GM21619 (cell line): ENCODE measurements around the gene ROR1.

Experiments used
- ATAC-seq: cut with Tn5 transposase; IDR thresholded peaks from one replicate; pipeline ENCODE4 v1.9.1; 2021; ENCODE audit not compliant: unreplicated experiment

ROR1 gene

DNA sequence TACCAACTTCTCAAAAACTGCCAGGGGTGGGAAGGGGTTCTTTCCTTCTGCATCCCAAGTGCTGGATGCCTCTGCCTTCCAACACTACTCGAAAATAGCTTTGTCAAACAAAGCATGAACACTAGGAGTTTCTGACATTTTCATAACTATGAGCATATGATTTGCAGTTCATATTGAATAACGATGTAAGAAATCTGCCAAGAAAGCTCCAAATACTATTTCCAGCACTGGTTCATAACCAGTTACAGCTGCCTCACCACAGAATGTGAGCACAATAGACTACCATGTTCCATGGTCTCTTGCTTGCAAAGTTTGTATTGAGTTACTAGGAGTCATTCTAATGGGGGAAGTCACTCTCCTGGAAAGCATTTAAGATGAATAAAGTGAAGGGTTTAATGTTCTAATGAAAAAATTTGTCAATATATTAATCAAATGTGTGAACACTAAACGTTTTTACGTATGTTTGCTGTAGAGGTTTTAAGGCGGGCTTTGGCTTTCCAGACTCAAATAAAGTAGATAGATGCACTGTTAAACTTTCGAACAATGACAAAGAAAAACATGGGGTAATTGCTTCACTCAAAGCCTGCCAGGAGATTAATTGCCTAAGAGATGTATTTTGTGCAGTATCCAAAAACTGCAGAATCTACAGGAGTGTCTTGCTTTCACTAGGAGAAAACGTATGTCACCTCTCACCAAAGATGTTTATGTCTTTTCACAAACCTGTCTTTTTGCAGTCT is 351.1 kb downstream of the ROR1 start:
- ATAC-seq = no peak

DNA sequence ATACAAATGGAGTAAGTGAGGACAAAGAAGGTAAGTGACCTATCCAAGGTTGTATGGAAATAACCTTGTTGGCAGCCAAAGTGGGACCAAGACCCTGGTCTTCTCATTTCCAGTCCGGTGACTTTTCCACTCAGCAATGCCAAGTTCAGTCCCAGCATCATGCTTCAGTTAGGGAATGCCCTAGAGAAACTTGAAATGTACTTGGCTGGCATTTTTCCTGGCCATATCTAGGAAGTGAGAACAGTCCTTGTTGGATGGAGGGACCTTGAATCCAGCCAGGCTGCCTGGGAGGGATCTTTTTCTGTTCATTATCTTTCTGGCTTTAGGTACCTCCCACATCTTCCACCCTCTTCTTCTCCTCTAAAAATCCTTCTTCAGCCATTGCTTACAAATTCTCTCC is 352.8 kb downstream of the ROR1 start:
- no peak for ATAC-seq

DNA sequence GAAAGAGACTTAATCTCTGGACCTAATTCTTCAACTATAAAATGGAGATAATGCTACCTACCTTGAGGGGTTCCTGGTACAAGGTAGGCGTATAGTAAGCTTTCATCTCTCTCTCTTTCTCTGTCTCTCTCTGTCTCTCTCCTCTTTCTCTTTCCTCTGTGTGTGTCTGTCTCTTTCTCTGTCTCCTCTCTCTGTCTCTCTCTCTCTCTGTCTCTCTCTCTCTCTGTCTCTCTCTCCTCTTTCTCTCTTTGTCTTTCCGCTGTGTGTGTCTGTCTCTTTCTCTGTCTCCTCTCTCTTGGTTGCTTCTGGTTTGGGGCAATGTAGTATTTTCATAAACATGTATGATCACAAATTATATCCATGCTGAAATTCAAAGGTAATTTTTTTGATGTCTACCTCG is 353.5 kb downstream of the ROR1 start:
- no peak for ATAC-seq

DNA sequence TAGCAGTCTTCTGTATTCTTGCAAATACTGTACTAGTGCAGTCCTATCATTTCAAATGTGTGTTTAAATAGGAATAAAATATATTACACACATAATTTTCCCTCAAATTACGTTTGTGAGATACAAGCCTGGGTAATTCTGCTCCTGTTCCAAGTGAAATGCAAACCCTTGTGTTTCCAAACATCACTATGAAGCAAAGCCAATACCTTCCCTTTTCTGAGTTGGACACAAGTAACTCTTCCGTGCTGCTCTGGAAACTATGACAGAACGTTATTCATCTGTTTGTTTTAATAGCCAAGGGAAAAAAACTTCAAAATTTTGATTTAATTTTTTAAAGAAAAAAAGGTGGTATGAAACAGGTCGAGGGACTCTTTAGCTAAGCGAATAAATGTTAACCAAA is 355.9 kb downstream of the ROR1 start:
- no peak for ATAC-seq

DNA sequence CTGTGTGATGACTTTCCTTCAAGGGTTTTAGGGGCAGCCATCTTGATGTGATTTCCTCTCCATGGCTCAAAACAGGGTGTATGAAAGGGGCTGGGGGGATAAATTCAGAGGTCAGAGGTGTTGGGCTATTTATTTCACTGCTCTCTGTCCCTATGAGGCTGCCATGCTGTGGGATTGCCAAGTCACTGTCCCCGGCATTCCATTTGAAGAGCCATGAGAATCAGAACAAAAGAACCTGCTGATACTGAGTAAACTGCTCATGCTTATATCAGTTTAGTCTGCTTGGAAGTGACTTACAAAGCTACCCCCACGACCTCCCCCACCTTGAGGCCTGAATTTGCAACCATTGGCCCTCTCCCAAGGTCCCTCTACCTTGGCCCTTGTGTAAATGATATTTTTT is 357.3 kb downstream of the ROR1 start:
- ATAC-seq = no peak

DNA sequence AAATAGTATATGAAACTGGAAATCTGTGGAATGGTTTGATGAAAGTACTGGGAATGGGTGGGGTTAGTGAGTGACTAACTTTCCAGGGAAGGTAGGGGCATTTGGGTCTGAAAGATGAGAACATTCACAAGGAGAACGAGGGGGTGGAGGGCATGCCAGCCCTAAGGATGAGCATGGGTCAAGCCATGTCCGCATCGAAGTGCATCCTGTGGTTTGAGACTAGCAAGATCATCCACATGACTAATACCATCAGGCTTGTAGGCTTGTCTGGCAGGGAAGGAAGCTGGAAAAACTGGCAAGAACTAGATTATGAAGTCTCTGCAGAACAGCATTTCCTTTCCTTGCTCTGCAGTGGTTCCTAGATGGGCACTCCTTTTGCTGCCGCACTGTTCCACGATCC is 359.2 kb downstream of the ROR1 start:
- no peak for ATAC-seq

DNA sequence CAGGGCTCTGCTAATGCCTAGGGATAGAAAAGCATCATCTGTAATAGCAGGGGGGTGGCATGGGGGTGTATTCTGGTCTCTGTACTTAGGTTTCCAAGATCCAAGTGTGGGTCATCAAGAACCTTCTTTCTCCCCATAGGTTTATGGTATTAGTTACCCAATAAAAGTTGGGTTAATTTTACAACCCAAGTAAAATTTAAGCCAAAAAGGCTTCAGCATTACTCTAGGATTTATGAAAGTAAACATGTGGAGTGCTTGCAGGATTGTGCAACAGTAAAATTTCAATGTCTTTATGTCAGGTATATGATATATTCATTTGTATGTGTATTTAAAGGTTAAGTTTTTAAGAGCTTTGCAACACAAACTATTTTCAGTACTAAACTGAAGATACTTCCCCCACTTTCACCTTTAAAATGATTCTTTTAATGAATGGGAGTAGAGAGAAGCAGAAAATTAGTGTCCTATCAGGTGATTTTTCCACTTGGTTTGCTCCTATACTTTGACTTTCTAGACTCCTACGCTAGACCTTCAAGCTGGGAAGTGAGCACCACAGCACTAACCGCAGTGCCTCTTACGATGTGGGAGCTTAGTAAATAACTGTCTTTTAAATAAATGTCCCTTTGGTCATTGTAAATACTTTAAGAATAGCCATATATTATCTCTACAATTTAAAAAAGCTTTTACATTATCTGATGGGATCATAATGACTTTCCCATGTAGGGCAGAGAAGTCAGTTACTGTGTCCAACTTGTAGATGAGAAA is 361.8 kb downstream of the ROR1 start:
- no peak for ATAC-seq

DNA sequence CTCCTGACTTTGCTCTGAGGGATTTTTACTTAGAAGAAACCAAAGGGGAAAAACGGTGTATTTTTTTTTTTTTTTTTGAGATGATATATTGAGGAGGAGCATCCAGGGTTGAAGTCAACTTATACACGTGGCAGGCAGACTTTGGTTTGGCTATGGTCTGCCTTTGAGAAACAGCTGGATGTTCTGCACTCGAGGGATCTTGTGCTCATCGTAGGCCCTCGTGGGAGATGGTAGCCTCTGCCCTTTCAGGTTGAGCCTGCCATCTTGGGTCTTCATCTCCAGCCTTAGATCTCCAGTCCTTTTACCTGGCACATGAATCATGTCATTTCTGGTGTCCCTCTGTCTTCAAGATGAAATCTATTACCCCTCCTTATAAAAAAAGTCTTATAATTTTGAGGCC is 362.5 kb downstream of the ROR1 start:
- no peak for ATAC-seq

DNA sequence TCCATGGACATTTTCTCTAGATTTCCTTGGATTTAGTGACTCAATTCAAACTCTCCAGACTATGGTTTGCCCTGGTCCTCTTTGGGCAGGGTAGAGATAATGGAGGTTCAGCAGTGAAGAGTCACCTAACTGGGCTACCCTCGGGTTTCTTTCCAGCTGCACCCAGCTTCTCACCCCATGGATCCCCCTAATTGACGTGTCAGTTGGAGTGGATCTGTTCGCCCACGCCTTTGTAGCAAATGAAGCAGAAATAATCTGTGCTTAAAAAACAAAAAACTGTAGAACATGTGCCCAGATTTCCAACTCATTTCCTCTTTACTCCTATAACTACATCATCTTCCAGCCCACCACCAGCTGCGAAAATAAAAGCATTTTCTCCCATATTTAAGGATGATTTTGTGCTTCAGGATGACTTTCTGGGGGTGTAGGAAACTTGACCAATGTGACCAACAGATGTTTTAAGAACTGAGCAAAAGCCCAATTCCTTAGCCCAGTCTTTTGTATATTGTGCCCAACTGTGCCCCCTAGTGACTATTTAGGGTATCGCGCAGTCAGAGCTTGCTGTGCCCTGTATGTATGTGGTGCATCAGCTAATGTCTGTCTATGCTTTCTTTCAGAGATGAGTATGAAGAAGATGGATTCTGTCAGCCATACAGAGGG is 363.1 kb downstream of the ROR1 start:
- ATAC-seq = peak; percentile 54

DNA sequence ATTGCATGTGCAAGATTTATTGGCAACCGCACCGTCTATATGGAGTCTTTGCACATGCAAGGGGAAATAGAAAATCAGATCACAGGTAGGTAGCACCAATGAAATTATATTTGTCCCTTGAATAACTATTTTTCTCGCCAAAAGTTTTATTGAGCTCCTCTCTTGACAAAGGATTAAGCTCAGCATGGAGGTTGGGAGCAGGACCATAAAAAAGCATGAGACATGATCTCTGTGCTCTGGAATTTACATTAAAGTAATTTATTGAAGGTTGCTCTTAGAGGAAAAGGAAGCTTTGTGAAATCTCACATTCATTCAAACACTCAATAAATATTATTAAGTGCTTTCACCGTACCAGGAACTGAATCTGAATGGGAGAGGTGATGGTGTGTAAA is 363.6 kb downstream of the ROR1 start:
- no peak for ATAC-seq

DNA sequence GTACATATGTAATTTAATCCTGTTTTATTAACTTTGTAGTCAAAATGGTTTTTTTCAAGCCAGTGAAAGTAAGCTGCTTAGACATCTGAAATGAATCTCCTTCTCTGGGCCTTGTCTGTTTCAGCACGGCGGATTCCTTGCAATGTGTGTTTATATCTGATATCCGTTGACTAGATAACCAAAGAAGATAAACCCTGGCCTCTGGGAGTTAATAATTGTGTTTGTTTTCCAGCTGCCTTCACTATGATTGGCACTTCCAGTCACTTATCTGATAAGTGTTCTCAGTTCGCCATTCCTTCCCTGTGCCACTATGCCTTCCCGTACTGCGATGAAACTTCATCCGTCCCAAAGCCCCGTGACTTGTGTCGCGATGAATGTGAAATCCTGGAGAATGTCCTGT is 366.1 kb downstream of the ROR1 start:
- no peak for ATAC-seq

DNA sequence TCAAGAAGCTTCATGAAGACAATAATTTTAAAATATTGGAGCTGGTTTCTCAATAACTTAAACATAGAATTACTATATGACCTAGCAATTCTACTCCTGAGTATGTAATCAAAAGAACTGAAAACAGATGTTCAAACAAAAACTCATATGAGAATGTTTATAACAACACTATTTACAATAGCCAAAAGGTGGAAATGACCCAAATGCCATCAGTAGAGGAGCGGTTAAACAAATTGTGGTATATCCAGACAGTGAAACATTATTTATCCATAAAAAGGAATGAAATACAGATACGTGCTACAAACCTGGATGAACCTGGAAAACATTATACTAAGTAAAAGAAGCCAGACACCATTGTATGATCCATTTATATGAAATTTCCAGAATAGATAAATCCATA is 366.8 kb downstream of the ROR1 start:
- no peak for ATAC-seq

DNA sequence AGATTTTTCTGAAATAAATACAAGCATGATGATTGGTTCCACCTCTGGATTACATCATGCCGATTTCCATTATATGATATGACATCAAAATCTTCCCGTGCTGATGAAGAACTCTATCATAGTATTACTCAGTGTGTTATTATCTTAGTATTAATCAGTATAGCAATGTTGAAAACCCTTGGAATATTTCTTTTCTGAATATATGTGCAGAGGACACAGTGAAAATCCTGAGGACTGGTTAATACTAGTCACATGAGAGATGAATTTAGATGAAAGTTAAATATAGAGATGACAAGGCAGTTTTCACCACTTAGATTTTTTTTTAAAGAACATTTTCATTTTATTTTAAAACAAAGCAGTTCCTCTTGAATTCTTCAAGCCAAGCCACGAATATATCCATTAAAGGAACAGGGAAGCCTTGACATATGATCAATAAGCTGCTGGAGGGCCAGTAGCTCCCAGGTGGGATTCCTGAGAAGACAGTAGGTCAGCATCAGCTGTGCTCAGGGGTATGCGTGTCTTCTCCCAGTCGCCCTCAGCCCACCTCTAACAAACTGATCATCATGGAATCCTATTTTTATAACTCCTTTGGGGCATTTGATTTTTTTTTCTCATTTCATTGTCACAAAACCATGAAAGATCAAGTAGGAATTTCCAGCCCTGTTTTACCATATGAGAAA is 373.4 kb downstream of the ROR1 start:
- ATAC-seq = no peak

DNA sequence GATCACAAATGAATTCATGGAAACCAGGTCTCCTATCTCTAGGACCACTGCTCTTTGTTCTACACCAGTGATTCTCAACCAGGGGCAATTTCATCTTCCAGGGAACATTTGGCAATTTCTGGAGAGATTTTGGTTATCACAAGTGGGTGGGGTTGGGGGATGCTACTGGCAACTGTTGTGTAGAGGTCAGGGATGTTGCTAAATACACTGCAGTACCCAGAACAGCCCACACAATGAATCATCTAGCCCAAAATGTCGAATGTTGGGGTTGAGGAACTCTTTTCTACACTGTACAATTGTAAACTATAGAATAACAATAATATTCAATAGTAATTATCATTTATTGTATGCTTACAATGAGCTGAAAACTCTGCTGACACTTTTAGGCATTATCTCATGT is 373.9 kb downstream of the ROR1 start:
- no peak for ATAC-seq

DNA sequence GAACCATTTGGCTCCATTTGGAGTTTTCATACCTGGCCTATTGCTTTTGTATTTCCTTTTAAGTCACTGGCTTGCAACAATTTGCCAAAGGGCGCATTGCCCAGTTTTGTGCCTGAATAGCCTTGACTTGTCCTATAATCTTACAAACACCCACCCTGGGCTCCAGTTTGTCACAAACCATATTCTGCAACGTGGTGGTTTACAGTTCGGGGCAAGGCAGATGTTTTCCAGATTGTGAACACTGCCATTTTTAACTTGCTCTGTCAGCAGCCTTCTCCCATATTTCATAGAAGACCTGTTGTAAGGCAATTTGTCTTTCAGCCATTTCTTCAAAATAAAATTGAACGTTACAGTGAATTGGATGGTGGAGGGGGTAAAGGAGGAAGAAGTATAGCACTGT is 376.4 kb downstream of the ROR1 start:
- no peak for ATAC-seq

DNA sequence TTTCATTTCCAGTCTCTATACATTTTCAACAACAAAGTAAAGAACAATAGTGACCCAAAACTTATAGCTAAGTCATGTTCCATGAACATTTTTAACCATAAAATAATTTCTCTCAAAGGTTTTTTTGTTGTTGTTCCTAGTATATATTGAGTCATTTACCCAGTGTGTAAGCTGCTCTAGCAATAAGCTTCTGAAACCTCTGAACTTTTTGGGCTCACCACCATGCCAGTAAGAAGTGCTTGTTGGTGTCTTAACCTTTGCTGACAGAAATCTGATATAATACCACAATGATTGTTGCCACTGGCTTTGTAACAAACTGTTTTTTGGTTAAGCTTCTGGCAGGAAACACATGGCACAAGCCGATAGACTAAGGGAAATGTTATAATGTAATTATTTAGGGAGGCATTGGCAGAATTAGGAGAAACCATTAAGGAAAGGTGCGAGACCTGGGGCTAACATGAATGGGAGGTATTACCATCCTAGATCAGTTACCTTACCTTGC is 377.0 kb downstream of the ROR1 start:
- ATAC-seq = no peak

DNA sequence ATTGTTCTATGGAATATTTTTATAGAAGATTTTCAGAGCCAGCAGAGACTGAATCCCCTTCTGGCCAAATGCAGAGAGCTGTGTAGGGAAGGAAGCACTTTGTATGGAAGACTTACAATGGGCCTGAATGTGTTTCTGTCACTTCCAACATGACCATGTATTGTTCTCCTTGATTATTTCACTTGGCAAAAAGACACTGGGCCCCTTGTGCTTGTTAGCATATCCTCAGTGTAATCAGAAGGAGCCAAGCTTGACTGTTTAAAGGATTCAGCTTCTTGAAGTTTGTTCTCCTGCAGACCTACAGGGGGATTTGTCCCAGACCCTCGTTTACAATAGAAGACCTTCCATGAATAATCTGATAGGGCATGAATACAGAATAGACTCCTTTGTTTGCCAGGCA is 381.5 kb downstream of the ROR1 start:
- ATAC-seq = no peak

DNA sequence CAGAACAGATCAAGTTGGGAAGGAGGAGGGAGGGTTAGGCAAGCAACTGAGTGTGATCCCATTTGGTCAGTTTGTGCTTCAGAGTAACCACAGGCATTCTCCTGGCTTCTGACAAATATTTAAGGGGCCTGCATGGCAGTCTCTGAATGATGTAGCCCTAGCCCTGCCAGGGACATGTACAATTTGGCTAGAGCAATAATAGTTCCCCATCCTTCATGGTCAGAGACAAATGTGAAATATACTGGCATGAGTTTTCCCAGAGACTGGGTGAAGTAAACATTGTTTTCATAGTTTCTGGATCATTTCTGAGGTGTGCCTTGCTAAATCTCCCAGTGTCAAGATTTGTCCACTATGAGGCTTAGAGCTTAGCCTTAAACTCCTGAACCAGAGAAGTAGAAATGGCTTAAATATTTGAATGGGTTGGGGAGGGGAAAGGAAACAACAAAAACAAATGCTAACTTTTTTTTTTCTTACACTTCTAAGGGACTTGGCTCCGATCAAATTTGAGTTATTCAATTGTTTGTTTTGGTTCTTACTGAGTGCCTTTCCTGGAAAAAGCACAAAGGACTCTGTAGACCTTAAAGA is 387.6 kb downstream of the ROR1 start:
- no peak for ATAC-seq

DNA sequence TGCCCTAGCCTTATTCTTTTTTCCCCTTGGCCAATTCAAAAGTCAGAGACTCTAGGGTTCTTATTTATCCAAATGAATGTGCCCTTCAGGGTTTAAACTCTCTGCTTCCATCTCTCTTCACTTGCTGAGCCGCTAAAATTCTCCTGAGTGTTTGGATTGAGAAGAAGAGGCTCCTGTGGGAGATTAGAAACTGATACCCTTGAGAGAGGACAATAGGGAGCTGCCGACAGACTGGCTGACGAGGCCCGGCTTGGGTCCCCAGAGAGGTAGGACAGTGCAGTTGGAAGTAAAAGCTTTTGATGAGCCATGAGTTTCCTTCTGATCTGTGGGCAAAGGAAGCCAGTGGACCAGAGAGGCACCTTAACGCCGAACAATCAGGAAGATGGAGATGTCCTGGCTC is 388.3 kb downstream of the ROR1 start:
- ATAC-seq = no peak

DNA sequence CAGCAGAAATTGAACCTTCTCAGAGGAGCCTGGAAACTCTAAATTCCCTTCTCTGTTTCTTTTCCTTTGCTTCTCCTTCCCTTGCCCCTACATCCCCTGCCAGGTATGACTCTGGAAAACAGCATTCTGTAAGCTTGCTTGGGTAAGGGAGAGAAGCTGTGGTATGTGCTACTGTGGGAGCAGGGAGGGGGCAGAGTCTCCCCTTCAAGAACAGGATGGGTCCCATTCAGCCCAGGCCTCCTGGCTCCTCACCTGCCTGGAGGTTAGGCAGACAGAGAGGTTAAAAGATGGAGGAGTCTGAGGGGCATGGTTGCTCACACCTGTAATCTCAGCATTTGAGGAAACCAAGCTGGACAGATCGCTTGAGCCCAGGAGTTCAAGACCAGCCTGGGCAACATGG is 389.0 kb downstream of the ROR1 start:
- no peak for ATAC-seq

DNA sequence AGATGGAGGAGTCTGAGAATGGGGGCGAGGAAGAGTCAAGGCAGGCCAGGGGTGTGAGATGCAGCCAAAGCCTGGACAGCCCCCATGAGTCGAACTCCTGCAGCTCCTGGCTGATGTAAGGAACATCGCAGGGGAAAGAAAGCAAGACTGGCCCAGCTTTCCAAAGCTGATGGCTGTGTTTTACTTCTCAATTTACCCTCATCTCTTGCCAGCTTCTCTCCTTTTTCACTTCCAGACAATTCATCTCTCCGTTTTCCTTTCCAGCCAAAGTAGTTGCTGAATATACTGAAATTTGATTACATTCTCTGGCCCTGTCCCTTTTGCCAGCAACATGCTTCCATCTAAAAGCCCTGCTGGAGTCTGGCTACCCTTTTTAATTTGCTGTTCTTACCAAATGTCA is 389.6 kb downstream of the ROR1 start:
- no peak for ATAC-seq
